Adipocyte (in vitro differentiated cells): ENCODE results near the gene OLR1.

ENCODE experiments used
- DNase-seq: peaks from one replicate; pipeline ENCODE4 v3.0.0-alpha.2; 2015; ENCODE audit warnings: low read depth
- H3K27me3 ChIP-seq: replicated peaks from 2 replicates; pipeline ENCODE4 v1.7.0; 2013; ENCODE audit warnings: mild to moderate bottlenecking, low read length, moderate library complexity; ENCODE audit not compliant: control insufficient read depth, insufficient read depth
- H3K36me3 ChIP-seq: 2 replicates; pipeline ENCODE4 v1.7.0; 2013; ENCODE audit warnings: low read length, mild to moderate bottlenecking, moderate library complexity; ENCODE audit not compliant: control insufficient read depth, insufficient read depth, severe bottlenecking
- H3K4me1 ChIP-seq: 2 replicates; pipeline ENCODE4 v1.7.0; 2013; ENCODE audit warnings: mild to moderate bottlenecking, low read length, moderate library complexity; ENCODE audit not compliant: control insufficient read depth, insufficient read depth
- H3K4me3 ChIP-seq: 2 replicates; pipeline ENCODE4 v1.7.0; 2013; ENCODE audit warnings: mild to moderate bottlenecking, low read length, moderate library complexity
- H3K9ac ChIP-seq: 2 replicates; pipeline ENCODE4 v1.7.0; 2013; ENCODE audit warnings: mild to moderate bottlenecking, low read length, moderate library complexity
- H3K9me3 ChIP-seq: 2 replicates; pipeline ENCODE4 v1.7.0; 2013; ENCODE audit warnings: mild to moderate bottlenecking, low read length, moderate library complexity; ENCODE audit not compliant: control insufficient read depth

OLR1 gene

GRCh38 chr12:10115311-10115710 is 56.6 kb downstream of the OLR1 start:
- Histone ChIP-seq H3K4me1 (peaks cover 8% of the 10 kb centered on the region), H3K9ac (no peak overlapping the region), H3K9me3 (no peaks in the 10 kb centered on the region), H3K27me3 (no peaks in the 10 kb centered on the region), H3K36me3 (no peaks in the 10 kb centered on the region), H3K4me3 (no peak overlapping the region)
- no peak for DNase-seq

GRCh38 chr12:10113920-10114319 is 58.0 kb downstream of the OLR1 start:
- Histone ChIP-seq H3K27me3 (no peaks in the 10 kb centered on the region), H3K9me3 (no peaks in the 10 kb centered on the region), H3K4me1 (peaks cover 3% of the 10 kb centered on the region), H3K9ac (no peak overlapping the region), H3K36me3 (no peaks in the 10 kb centered on the region), H3K4me3 (no peak overlapping the region)
- DNase-seq: no peak

- Histone ChIP-seq H3K9ac (no peak overlapping the region), H3K4me1 (peaks cover 3% of the 10 kb centered on the region), H3K36me3 (no peaks in the 10 kb centered on the region), H3K27me3 (no peaks in the 10 kb centered on the region), H3K9me3 (no peaks in the 10 kb centered on the region), H3K4me3 (no peak overlapping the region)
- DNase-seq: peak; percentile 13
Observed at GRCh38 chr12:10113075-10113474, 58.9 kb downstream of the OLR1 start.

- H3K4me1 ChIP-seq: peaks cover 3% of the 10 kb centered on the region
- H3K36me3 ChIP-seq: no peaks in the 10 kb centered on the region
- H3K27me3 ChIP-seq: no peaks in the 10 kb centered on the region
- H3K9ac ChIP-seq: no peak overlapping the region
- H3K4me3 ChIP-seq: no peak overlapping the region
- no peaks in the 10 kb centered on the region for H3K9me3 ChIP-seq
- DNase-seq: no peak
Observed at GRCh38 chr12:10111451-10111850, 60.5 kb downstream of the OLR1 start.

GRCh38 chr12:10110256-10110844 is 61.6 kb downstream of the OLR1 start:
- Histone ChIP-seq H3K36me3 (no peaks in the 10 kb centered on the region), H3K27me3 (no peaks in the 10 kb centered on the region), H3K4me3 (no peak overlapping the region), H3K9me3 (no peaks in the 10 kb centered on the region), H3K4me1 (peaks cover 3% of the 10 kb centered on the region), H3K9ac (no peak overlapping the region)
- DNase-seq: no peak
